Hematopoietic multipotent progenitor cell treated with erythropoietin and hydrocortisone succinate and interleukin-3 and kit ligand, for 6 days (in vitro differentiated cells): Measurements from ENCODE around the gene PLP2.
A peak's percentile ranks its signal among the peaks of the same experiment; 100 is the strongest.
"Not testable (repeated sequence)": the region's sequence is repeated elsewhere in the genome, so short reads cannot be mapped to it uniquely, and the experiment has no call there.

Experiments
- DNase-seq: peaks from one replicate; pipeline ENCODE4 v3.0.0-alpha.2; 2015

Gene PLP2

GRCh38 chrX:49163555-49164419, 7.9 kb upstream of the PLP2 start:
- peak; percentile 93 for DNase-seq

- DNase-seq, result no peak
Measured at GRCh38 chrX:49164589-49165360, 6.9 kb upstream of the PLP2 start.

- peak; percentile 95 for DNase-seq
Measured at GRCh38 chrX:49165901-49166881, 5.5 kb upstream of the PLP2 start.

GRCh38 chrX:49166914-49167739, 4.6 kb upstream of the PLP2 start:
- peak; percentile 89 for DNase-seq

- DNase-seq, result no peak
Measured at GRCh38 chrX:49167740-49168108, 4.0 kb upstream of the PLP2 start.

- peak; percentile 95 for DNase-seq
Measured at GRCh38 chrX:49172280-49172780, 632 bp downstream of the PLP2 start.

- DNase-seq, result not testable (repeated sequence)
Measured at GRCh38 chrX:49173544-49173943, 1.8 kb downstream of the PLP2 start.

GRCh38 chrX:49174723-49175122, 3.0 kb downstream of the PLP2 start:
- DNase-seq, result peak; percentile 46

GRCh38 chrX:49175435-49176274, 4.0 kb downstream of the PLP2 start:
- no peak for DNase-seq

- peak; percentile 78 for DNase-seq
Measured at GRCh38 chrX:49176421-49177326, 5.0 kb downstream of the PLP2 start.

GRCh38 chrX:49177338-49177833, 5.7 kb downstream of the PLP2 start:
- DNase-seq, result peak; percentile 93

- DNase-seq, result no peak
Measured at GRCh38 chrX:49177873-49178480, 6.3 kb downstream of the PLP2 start.

- peak; percentile 78 for DNase-seq
Measured at GRCh38 chrX:49178537-49178936, 6.8 kb downstream of the PLP2 start.

- no peak for DNase-seq
Measured at GRCh38 chrX:49179358-49179757, 7.7 kb downstream of the PLP2 start.

- DNase-seq, result no peak
Measured at GRCh38 chrX:49183701-49184281, 12.1 kb downstream of the PLP2 start.

- DNase-seq, result peak; percentile 58
Measured at GRCh38 chrX:49184294-49185281, 12.9 kb downstream of the PLP2 start.
